Globus pallidus (tissue), 1 donor: ENCODE results near the gene JAKMIP1.
A peak's percentile ranks its signal among the peaks of the same experiment; 100 is the strongest.
"Not testable (repeated sequence)": the region's sequence is repeated elsewhere in the genome, so short reads cannot be mapped to it uniquely, and the experiment has no call there.

Experiments
- DNase-seq: peaks from one replicate; pipeline ENCODE4 v3.0.0-alpha.2; 2015; ENCODE audit warnings: low spot score

The JAKMIP1 gene

DNA sequence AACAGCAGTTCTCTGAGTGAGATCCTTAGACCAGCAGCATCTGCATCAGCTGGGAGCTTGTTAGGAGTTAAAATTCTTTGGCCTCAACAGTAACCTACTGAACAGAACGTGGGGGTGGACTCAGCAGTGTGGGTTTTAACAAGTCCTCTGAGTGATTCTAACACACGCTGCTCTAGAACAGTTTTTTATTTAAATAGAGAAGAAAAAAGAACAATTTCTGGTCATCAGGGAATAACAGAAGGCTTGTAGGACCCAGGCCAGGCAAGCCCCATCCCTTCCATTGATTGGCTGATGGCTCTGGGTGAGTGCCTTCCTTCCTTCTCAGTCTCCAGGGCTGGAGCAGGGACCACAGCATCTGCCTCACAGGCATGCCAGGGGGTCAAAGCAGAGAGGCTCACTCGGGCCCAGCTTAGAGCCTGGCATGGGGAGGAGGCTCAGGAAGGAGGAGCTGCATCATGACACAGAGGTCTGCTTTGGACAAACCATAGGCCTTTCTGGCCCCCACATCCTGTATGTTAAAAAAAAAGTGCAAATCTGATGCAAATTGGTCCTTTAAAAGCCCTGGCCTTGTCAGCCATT lies 56.7 kb downstream of the JAKMIP1 start:
- no peak for DNase-seq

DNA sequence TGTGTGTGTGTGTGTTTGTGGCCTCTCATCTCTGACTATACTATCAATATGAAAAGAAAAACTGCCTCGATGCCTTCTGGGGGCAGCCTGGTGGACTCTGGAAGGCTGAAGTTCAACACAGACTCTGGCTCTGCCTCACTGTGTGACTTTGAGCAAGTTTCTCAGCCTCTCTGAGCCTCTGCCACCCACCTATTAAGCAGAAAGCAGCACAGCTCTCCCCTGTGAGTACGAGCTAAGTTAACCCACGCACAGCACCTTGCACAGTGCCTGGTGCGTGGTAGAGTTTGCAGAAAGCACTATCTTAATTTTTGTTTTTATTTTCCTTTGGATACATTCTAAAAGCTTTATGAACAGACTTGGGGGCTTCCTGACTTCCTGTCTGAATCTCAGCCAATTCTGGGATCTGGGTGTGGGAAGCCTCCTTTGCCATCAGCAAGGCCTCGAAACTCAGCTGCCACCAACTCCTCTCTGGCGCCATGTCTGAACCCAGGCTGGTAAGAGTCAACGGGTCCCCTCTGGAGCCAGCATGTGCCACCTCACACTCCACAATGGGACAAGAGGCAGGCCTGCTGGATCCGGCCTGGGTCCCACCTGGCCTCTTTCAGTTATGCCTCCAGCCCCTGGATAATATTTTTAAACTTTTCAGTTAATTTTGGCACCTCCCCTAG lies 57.3 kb downstream of the JAKMIP1 start:
- DNase-seq: no peak

DNA sequence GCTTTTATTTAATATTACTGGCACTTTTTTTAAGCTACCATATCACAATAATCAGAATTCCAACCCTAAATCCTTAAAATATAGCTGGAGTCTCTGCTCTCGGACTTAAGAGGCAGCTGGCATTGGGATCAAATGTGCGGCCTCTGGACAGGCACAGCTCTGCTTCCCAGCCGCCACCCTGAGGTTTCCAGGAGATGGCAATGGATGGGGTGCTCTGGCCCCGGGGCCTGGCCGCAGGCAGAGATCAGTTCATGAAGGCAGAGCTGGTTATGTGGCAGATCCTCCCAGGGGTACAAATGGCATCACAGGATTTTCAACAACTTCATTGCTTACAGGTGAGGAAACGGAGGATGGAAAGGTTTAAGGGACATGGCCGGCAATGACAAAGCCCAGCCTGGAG lies 57.8 kb downstream of the JAKMIP1 start:
- no peak for DNase-seq

GRCh38 chr4:6141554-6141953 lies 58.8 kb downstream of the JAKMIP1 start:
- DNase-seq: no peak

GRCh38 chr4:6141021-6141420 lies 59.3 kb downstream of the JAKMIP1 start:
- DNase-seq: not testable (repeated sequence)

DNA sequence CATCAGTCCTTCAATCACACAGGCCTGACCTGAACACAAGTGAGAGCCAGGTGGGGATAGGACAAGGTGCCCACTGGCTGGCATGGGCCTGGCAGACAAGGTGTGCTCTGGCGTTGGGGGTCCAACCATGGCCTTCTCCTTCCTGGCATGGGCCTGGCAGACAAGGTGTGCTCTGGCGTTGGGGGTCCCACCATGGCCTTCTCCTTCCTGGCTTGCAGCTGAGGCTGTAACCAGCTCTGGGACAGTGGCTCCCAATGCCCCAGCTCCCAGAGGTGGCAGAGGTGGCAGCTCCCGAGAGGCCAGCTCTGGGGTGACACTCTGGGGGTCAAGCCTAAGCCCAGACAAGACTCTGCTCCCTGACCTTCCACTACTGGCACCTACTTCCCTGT lies 62.6 kb downstream of the JAKMIP1 start:
- no peak for DNase-seq

DNA sequence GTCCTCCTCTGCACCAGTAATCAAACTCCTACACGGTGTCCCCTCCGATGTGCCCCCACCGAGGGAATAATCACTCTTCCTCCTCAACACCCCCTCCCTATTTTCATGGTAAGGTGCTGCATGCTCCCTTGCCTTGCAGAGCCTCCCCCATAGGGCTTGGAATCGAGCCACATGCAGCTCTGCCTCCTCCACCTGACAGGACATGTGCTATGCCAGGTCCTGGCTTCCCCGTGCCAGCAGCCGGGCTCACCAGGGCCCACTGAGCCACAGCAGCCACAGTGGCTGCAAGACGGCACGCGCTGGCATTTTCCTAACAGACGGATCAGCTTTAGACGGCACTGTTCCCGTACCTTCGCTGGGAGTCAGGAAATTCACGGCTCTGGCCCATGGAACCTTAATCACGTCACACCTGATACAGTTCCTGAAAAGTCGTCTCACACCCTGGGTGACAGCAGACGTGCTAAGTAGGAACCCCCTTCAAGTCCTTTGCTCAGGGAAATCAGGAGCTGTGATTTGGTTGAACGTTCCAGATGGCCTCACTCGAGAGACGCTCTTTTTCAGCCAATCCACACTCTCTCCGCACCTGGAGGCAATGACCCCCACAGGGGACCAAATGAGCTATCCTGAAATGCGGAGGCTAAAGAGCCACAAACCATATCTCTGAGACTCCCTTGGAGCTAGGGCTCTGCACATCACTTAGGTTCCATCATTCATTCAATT lies 63.2 kb downstream of the JAKMIP1 start:
- DNase-seq: no peak

- DNase-seq: peak; percentile 17
Measured at GRCh38 chr4:6134612-6135220, 65.6 kb downstream of the JAKMIP1 start.

DNA sequence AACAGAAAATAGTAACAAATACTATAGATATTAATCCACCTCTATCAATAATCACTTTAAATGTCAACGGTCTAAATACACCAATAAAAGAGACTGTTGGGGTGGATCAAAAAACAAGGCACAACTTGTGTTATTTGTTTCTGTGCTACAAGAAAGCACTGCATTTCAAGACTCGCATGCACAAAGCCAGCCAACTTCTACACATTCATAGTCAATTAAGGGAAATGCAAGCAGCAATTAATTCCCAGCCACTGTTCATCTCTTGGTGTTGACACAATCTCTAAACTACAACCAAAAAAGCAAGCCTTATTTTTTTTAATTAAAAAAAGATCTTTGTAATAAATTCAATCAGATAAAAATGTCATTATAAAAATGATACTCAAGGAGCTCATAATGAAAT lies 67.6 kb downstream of the JAKMIP1 start:
- DNase-seq: no peak

- DNase-seq: no peak
Measured at GRCh38 chr4:6128221-6128850, 72.0 kb downstream of the JAKMIP1 start.

DNA sequence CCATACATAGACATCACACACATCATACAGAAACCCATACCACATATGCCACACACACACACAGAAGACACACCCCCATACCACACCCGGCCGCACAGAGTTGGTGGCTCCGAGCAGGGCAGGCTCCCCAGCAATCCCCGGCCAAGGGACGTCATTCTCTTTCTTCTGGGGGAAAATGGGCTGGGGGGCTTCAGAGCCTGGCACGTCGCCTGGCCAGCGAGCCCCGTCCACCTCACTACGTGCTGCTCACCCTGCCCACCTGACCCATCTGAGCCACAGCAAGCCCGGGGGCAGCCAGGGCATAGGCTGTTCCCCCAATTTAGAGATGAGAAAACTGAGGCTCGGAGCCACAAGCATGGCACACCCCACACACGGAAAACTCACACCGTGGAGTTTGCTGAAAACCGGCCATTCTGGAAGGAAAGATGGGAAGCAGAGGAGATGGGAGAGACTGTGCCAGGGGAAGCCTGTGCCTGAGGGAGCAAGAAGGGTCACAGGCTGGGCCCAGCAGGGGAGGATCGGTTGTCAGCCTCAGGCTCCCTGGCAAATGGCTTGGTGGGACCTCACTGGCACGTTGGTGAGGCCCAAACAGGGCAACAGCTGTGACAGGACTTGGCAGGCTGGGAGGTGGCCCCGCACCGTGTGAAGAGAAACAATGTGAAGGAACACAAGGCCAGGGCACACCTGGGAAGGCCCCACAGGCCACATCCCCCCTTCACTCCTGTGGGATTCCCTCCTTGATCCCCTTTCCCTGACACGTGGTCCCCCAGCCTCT lies 73.2 kb downstream of the JAKMIP1 start:
- no peak for DNase-seq

DNA sequence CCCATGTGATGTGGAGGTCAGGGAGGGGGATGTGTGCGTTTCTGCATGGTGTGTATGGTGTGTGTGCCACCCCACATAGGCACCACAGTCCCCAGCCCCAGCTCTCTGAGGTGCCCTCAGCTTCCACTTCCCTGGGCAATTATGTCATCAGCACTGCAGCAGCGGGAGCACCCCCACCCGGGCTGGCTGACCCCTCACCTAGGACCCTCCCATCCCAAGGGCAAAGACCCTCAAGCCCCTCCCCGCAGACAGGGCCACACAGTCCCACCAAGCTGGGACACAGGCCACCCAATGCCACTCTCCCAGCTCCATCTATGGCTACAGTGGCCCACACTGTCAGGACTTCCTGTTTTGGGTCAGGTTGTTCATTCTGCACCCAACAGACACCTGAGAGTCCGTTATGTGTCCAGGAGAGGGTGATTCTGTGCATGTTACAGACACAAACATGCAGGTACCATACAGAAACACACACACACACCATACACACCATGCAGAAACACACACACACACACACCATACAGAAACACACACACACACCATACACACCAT lies 75.2 kb downstream of the JAKMIP1 start:
- DNase-seq: no peak

DNA sequence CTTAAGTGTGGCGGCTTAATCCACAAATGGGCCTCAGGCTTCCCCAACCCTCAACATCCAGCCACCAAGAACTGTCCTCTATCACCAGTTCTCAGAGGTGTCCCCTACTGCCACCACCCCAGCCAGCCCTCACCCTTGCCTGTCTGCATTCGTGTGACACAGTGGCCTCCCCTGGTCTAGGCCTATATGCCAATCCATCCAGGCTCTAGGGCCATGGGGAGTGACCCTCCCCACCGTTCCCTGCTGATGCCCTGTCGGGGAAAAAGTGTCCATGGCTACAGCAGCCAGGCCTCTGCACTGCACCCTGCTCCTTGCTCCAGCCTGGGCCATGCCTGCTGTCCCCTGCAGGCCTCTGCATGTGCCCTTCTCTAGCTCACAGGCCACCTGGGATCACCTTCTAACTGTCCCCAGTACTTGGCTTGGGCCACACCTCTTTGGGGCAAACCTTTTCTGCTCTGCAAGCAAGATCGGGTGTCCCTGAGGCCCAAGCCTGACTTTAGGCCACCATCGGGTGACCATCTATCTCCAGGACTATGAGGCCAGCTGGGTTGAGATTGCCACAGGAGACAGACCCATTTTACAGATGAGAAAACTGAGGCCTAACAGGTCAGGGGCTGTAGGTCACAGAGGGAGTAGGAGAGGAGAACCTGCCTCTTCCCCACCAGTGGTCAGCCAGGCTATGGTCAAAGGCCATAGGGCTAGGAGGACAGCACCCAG lies 75.8 kb downstream of the JAKMIP1 start:
- DNase-seq: no peak

DNA sequence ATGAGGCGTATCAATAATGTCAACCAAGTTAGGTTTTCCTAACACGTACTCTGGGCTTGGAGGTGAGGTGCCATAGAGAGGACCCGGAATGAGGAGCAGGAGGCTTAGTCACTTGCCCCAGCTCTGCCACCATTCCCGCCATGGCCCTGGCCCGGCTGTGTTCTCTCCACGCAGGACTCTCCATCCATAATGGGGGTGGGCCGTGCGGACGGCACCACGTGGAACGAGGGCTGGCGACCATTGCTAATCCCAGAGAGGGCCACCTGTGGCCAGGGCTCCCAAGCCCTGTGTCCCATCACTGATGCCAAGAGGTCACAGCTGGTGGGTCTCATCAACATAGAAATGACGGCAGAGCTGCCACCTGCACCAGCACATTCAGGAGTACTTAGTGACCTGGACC lies 76.4 kb downstream of the JAKMIP1 start:
- DNase-seq: no peak

DNA sequence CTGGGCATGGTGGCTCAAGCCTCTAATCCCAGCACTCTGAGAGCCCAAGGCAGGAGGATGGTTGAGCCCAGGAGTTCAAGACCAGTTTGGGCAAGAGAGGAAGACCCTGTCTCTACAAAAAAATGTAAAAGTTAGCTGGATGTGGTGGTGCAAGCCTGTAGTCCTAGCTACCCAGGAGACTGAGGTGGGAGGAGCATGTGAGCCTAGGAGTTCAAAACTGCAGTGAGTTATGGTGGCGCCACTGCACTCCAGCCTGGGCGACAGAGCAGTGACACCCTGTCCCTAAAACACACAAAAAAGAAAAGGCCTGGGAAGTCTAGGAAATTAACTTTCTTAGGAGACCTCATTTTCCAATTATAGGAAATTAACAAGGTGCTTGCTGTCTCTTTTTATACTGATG lies 76.8 kb downstream of the JAKMIP1 start:
- no peak for DNase-seq

GRCh38 chr4:6123116-6123515 lies 77.2 kb downstream of the JAKMIP1 start:
- no peak for DNase-seq

GRCh38 chr4:6122496-6122895 lies 77.9 kb downstream of the JAKMIP1 start:
- no peak for DNase-seq

DNA sequence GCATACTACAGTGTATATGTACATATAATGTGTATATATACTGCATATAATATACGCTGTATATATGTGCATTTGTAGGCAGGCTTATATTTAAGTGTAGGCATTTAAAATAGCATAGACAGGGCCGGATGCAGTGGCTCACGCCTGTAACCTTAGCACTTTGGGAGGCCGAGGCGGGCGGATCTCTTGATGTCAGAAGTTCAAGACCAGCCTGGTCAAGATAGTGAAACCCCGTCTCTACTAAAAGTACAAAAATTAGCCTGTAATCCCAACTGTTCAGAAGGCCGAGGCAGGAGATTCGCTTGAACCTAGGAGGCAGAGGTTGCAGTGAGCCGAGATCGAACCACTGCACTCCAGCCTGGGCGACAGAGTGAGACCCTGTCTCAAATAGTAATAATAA lies 78.4 kb downstream of the JAKMIP1 start:
- no peak for DNase-seq

DNA sequence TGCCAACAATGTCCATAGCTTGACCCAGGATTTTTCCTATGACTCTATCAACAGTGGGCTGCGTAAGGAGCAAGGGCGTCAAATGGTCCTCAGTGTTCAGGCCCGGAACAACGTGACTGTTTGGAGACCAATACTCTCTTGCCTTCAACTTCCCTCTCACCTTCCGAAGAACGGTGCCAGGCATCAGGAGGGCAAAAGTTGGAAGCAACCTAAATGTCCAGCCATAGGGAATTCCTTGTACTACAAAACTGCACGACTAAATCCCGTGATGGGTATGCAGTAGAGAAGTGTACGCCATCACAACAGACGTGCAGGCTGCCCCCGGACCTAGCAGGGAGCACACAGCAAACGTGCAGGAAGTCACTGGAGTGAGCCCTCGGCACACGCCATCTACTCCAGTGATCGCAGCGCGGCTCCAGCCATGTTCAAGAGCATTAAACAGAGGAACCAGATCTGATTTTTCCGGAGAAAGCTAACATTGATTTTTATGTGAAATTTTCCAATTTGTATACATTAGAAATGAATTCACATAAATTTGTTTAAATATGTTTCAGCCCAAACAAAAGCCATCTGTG lies 79.0 kb downstream of the JAKMIP1 start:
- no peak for DNase-seq

GRCh38 chr4:6120361-6120760 lies 80.0 kb downstream of the JAKMIP1 start:
- no peak for DNase-seq
